Type B pancreatic cell (in vitro differentiated cells): ENCODE results near the gene GRK6. TPM values are rescaled to one million over a fixed set of nuclear protein-coding genes. Genes with fewer than 3 reads are reported as not detected.

Experiments used
- DNase-seq: peaks from one replicate; pipeline ENCODE4 v3.0.0; 2021; ENCODE audit warnings: mixed read lengths; ENCODE audit not compliant: unreplicated experiment; ENCODE audit errors: extremely low spot score
- H3K27ac Mint-ChIP-seq: 2 replicates; pipeline ENCODE4 v1.8.0; 2021; ENCODE audit warnings: mild to moderate bottlenecking, mixed read lengths
- H3K27me3 Mint-ChIP-seq: 2 replicates; pipeline ENCODE4 v1.8.0; 2021; ENCODE audit warnings: mixed read lengths
- H3K36me3 Mint-ChIP-seq: 2 replicates; pipeline ENCODE4 v1.8.0; 2021; ENCODE audit warnings: mixed read lengths
- H3K4me1 Mint-ChIP-seq: one replicate; pipeline ENCODE4 v1.8.0; 2021; ENCODE audit warnings: mixed read lengths; ENCODE audit not compliant: unreplicated experiment
- H3K4me3 Mint-ChIP-seq: 2 replicates; pipeline ENCODE4 v1.8.0; 2021; ENCODE audit warnings: mild to moderate bottlenecking, mixed read lengths
- H3K9me3 Mint-ChIP-seq: 2 replicates; pipeline ENCODE4 v1.8.0; 2021; ENCODE audit warnings: mixed read lengths
- CTCF ChIP-seq: fragments of 200-600 bp; sonication (generic); conservative IDR thresholded peaks from 2 replicates; pipeline ENCODE4 v1.5.0; 2021; ENCODE audit warnings: antibody characterized with exemption, mild to moderate bottlenecking
- total RNA-seq: library from RNA; stranded (reverse); gene quantifications from 2 replicates; pipeline ENCODE4 v1.2.1, GENCODE V29; 2021; ENCODE audit warnings: low replicate concordance

GRK6 gene
- total RNA-seq, 1 donor from 2014 or later: 47.3 TPM

- Mint-ChIP-seq H3K27ac (peak overlapping the region; percentile 89), H3K27me3 (peaks cover 12% of the 10 kb centered on the region), H3K4me1 (peaks cover 24% of the 10 kb centered on the region), H3K36me3 (peaks cover 5% of the 10 kb centered on the region), H3K4me3 (peak overlapping the region; percentile 90), H3K9me3 (no peaks in the 10 kb centered on the region)
- DNase-seq: no peak
- no peak for TF ChIP-seq CTCF
Observed at GRCh38 chr5:177453852-177454396, 27.4 kb downstream of the GRK6 start.

- H3K9me3 Mint-ChIP-seq: no peaks in the 10 kb centered on the region
- H3K4me3 Mint-ChIP-seq: peak overlapping the region; percentile 90
- peaks cover 24% of the 10 kb centered on the region for H3K4me1 Mint-ChIP-seq
- H3K27ac Mint-ChIP-seq: peak overlapping the region; percentile 89
- peaks cover 5% of the 10 kb centered on the region for H3K36me3 Mint-ChIP-seq
- DNase-seq: peak; percentile 98
- peak; percentile 96 for TF ChIP-seq CTCF
- H3K27me3 Mint-ChIP-seq: peaks cover 12% of the 10 kb centered on the region
Observed at GRCh38 chr5:177454397-177455035, 28.0 kb downstream of the GRK6 start.

GRCh38 chr5:177455036-177455660 lies 28.7 kb downstream of the GRK6 start:
- no peak overlapping the region for H3K27ac Mint-ChIP-seq
- no peaks in the 10 kb centered on the region for H3K9me3 Mint-ChIP-seq
- peak; percentile 95 for DNase-seq
- peaks cover 12% of the 10 kb centered on the region for H3K27me3 Mint-ChIP-seq
- peaks cover 5% of the 10 kb centered on the region for H3K36me3 Mint-ChIP-seq
- TF ChIP-seq CTCF: peak; percentile 90
- peaks cover 24% of the 10 kb centered on the region for H3K4me1 Mint-ChIP-seq
- H3K4me3 Mint-ChIP-seq: peak overlapping the region; percentile 87

- Mint-ChIP-seq H3K9me3 (no peaks in the 10 kb centered on the region), H3K4me3 (peak overlapping the region; percentile 87), H3K36me3 (peaks cover 5% of the 10 kb centered on the region), H3K4me1 (peaks cover 24% of the 10 kb centered on the region), H3K27ac (peak overlapping the region; percentile 89), H3K27me3 (peaks cover 12% of the 10 kb centered on the region)
- TF ChIP-seq CTCF: peak; percentile 97
- DNase-seq: peak; percentile 93
Observed at GRCh38 chr5:177455661-177456590, 29.4 kb downstream of the GRK6 start.

GRCh38 chr5:177456591-177456964 lies 30.1 kb downstream of the GRK6 start:
- H3K27me3 Mint-ChIP-seq: peaks cover 12% of the 10 kb centered on the region
- TF ChIP-seq CTCF: peak; percentile 51

More at GRCh38 chr5:177456591-177456964, 30.1 kb downstream of the GRK6 start:
- no peak for DNase-seq
- peaks cover 28% of the 10 kb centered on the region for H3K4me1 Mint-ChIP-seq
- H3K4me3 Mint-ChIP-seq: peak overlapping the region; percentile 87
- H3K27ac Mint-ChIP-seq: peak overlapping the region; percentile 89
- no peaks in the 10 kb centered on the region for H3K9me3 Mint-ChIP-seq
- H3K36me3 Mint-ChIP-seq: peaks cover 8% of the 10 kb centered on the region
